ENCODE measurements around the gene OR4F17. TPM values are rescaled to one million over a fixed set of nuclear protein-coding genes. Genes with fewer than 3 reads are reported as not detected.
A peak's percentile ranks its signal among the peaks of the same experiment; 100 is the strongest.
"Not testable (repeated sequence)": the region's sequence is repeated elsewhere in the genome, so short reads cannot be mapped to it uniquely, and the experiment has no call there.

Gene OR4F17
- total RNA-seq, result not detected

DNA sequence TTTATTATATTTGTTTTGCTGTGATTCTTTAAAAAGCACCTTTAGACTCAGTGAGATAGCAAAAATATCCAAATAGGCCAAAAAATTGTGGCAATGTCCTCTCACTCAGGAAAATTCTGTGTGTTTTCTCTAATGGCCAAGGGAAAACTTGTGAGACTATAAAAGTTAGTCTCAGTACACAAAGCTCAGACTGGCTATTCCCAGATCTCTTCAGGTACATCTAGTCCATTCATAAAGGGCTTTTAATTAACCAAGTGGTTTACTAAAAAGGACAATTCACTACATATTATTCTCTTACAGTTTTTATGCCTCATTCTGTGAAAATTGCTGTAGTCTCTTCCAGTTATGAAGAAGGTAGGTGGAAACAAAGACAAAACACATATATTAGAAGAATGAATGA, at the start of gene OR4F17:
Gene OR4F17, plus strand, starts transcription at position 301 of the 400 bp plus-strand sequence. CDS start 3,575 bp downstream, outside the sequence.
- DNase-seq; H3K36me3 ChIP-seq; H3K4me1 ChIP-seq; intact Hi-C loops (cut with DNase I; ENCODE audit: low total_unique reads); H3K27me3 ChIP-seq; H3K27ac ChIP-seq; H3K4me3 ChIP-seq; H3K9me3 ChIP-seq: not testable (repeated sequence)

GRCh38 chr19:70793-71192, 36.1 kb upstream of the OR4F17 start:
- intact Hi-C loops (cut with DNase I; ENCODE audit: low total_unique reads); H3K36me3 ChIP-seq; H3K9me3 ChIP-seq; H3K4me1 ChIP-seq; H3K4me3 ChIP-seq; H3K27ac ChIP-seq; H3K27me3 ChIP-seq: not testable (repeated sequence)
- peak; percentile 9 to 35 for DNase-seq

GRCh38 chr19:82864-83263, 24.0 kb upstream of the OR4F17 start:
- H3K36me3 ChIP-seq; H3K4me3 ChIP-seq; H3K27ac ChIP-seq; H3K27me3 ChIP-seq; intact Hi-C loops (cut with DNase I; ENCODE audit: low total_unique reads); H3K4me1 ChIP-seq; H3K9me3 ChIP-seq; DNase-seq: not testable (repeated sequence)

- H3K4me1 ChIP-seq; H3K27ac ChIP-seq; intact Hi-C loops (cut with DNase I; ENCODE audit: low total_unique reads); H3K36me3 ChIP-seq; H3K9me3 ChIP-seq; DNase-seq; H3K27me3 ChIP-seq; H3K4me3 ChIP-seq: not testable (repeated sequence)
Measured at GRCh38 chr19:83626-84025, 23.3 kb upstream of the OR4F17 start.

DNA sequence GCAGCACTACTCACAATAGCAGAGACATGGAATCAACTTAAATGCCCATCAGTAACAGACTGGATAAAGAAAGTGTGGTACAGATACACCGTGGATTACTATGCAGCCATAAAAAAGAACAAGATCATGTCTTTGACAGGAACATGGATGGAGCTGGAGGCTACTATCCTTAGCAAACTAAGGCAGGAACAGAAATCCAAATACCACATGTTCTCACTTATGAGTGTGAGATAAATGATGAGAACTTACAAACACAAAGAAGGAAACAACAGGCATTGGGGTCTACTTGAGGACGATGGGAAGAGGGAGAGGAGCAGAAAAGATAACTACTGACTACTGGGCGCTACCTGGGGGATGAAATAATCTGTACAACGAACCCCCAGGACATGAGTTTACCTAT, 16.2 kb upstream of the OR4F17 start:
- not testable (repeated sequence) for DNase-seq

DNA sequence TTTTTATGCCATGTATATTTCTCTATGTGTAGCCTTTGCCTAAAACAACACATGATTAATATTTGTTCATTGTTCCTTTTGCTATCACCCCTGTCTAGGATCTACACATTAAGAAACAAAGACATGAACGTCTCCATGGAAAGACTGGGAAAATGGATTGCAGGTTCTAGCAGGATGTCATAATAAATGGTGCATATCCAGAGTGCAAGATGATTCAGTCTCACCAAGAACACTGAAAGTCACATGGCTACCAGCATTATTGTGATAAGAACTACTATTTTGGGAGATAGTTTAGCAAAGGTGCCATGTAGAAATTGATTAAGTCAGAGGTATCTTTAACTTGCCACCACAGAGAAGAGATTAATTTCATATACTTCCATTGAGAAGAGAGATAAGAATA, 12.1 kb upstream of the OR4F17 start:
- H3K27me3 ChIP-seq; H3K27ac ChIP-seq; H3K4me3 ChIP-seq; H3K9me3 ChIP-seq; intact Hi-C loops (cut with DNase I; ENCODE audit: low total_unique reads); H3K4me1 ChIP-seq; H3K36me3 ChIP-seq; DNase-seq: not testable (repeated sequence)

More for the DNA sequence above, 16.2 kb upstream of the OR4F17 start:
- H3K9me3 ChIP-seq; H3K4me1 ChIP-seq; intact Hi-C loops (cut with DNase I; ENCODE audit: low total_unique reads); H3K36me3 ChIP-seq; H3K27ac ChIP-seq; H3K27me3 ChIP-seq; H3K4me3 ChIP-seq: not testable (repeated sequence)

DNA sequence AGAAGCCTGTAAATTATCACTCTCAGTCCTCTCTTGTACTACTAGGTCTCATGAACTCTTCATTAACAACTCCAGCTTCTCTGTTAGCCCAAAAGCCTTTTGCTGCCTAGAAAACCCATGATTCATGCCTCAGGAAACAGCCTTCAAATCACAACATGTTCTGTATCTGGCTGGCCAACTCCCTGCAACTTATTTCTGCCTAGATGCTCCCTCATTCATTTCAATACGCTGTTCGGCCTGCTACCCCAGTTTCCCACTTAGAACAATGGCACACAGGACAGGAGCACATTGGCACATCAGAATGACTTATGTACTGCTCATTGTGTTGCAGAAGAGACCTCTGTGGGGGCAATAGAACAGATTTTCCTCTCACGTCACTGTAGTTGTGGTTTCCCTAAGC, 9.3 kb upstream of the OR4F17 start:
- H3K36me3 ChIP-seq; H3K27ac ChIP-seq; H3K4me1 ChIP-seq; DNase-seq; H3K27me3 ChIP-seq; H3K4me3 ChIP-seq; H3K9me3 ChIP-seq; intact Hi-C loops (cut with DNase I; ENCODE audit: low total_unique reads): not testable (repeated sequence)

DNA sequence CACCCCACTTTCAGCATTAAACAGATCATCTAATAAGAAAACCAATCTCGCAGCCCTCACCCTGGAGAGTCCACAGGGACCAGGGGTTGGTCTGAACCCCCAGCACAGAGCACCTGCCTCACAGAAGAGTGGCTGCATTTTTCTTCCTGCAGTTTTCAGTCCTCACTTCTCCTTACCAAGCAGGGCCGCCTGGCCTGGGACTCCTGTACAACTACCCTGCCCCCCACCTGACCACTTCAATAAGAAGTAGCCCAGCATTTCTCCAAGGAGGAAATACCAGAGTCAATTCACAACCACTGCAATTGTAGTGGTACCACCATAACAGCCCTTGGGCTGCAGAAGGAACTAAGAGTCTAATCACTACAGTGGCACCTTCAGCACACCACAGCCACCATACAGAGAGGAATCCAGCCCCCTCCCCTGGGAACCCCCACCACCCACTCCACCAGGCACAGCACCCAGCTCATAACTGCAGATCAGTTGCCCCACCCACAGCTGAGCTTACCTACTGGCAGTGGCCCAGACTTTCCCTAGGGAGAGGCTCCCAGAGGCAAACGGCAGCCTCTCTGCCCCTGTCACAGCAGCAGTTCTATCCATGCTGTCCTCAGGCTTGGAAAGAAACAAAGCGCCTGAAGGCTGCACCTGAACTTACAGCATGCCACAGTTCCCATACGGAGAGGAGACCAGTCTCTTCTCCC, 13.7 kb downstream of the OR4F17 start:
- H3K27ac ChIP-seq; H3K27me3 ChIP-seq; intact Hi-C loops (cut with DNase I; ENCODE audit: low total_unique reads); DNase-seq; H3K9me3 ChIP-seq; H3K36me3 ChIP-seq; H3K4me3 ChIP-seq; H3K4me1 ChIP-seq: not testable (repeated sequence)

Other genes with a start within 250 kb of the OR4F17 start
- gene PLPP2, start 184.3 kb downstream of the OR4F17 start, total RNA-seq, result 10 to 100 TPM in 3 of 4 donors, 1 to 10 TPM in 1; 4.9 to 55.3 (median 15.3) TPM
- 10 to 100 TPM in 2 of 4 donors, 1 to 10 TPM in 2; 2.6 to 54.8 (median 12.7) TPM for gene MIER2, start 237.7 kb downstream of the OR4F17 start, total RNA-seq

Data from uterus (tissue), 4 donors.